Psoas muscle (tissue), 8 donors: ENCODE measurements around the gene TENM4. TPM values are rescaled to one million over a fixed set of nuclear protein-coding genes. Genes with fewer than 3 reads are reported as not detected.

Experiments used
- ATAC-seq, 4 donors: fragments of 200-7000 bp; cut with Tn5 transposase; one replicate each; pipeline ENCODE4 v1.9.1; 2020; ENCODE audit warnings: moderate library complexity in 3 of 4, mild to moderate bottlenecking in 2 of 4
- DNase-seq, 2 donors: peaks; one replicate each; pipeline ENCODE4 v3.0.0-alpha.2; 2020
- H3K27ac ChIP-seq: fragments of 200-600 bp; one replicate; pipeline ENCODE4 v1.8.0; 2022
- H3K27me3 ChIP-seq, 3 donors: fragments of 200-600 bp in 1 of 3; one replicate each; pipeline versions ENCODE4 v1.6.1 to v1.8.0; 2013 to 2022; ENCODE audit warnings: low read length in 2 of 3, mild to moderate bottlenecking in 2 of 3, moderate library complexity in 1 of 3; ENCODE audit not compliant: insufficient read depth in 3 of 3
- H3K36me3 ChIP-seq, 2 donors: fragments of 200-600 bp in 1 of 2; one replicate each; pipeline versions ENCODE4 v1.6.1 to v1.8.0; 2013 to 2022; ENCODE audit warnings: low read depth in 1 of 2, mild to moderate bottlenecking in 1 of 2, moderate library complexity in 1 of 2; ENCODE audit not compliant: insufficient read depth in 1 of 2
- H3K4me1 ChIP-seq: fragments of 200-600 bp; one replicate; pipeline ENCODE4 v1.8.0; 2022
- H3K4me3 ChIP-seq: fragments of 200-600 bp; one replicate; pipeline ENCODE4 v1.8.0; 2022; ENCODE audit warnings: mild to moderate bottlenecking
- H3K9me3 ChIP-seq: fragments of 200-600 bp; one replicate; pipeline ENCODE4 v1.8.0; 2022
- CTCF ChIP-seq: fragments of 200-600 bp; IDR thresholded peaks from one replicate; pipeline ENCODE4 v1.8.0; 2022; ENCODE audit warnings: antibody characterized with exemption
- WGBS, 3 donors: extraction: QIAGEN DNeasy Blood & Tissue Kit; methylation state at CpG; one replicate each; pipeline versions ENCODE4 v1.1.6 to v1.1.7; 2013; 5-methylcytosine and 5-hydroxymethylcytosine counted together
- intact Hi-C, 2 donors: fragments of 100-400 bp; cut with DNase I; formaldehyde crosslinking; loops; one replicate each; pipeline versions ENCODE4 v1.11.0 to v1.14.2; 2022
- polyA plus RNA-seq, 3 donors: library from polyadenylated mRNA; stranded (reverse); fragments of 200-250 nt; gene quantifications; one replicate each; pipeline ENCODE4 v1.2.3, GENCODE V29; 2013
- total RNA-seq, 4 donors: library from RNA; stranded (reverse); fragmentation: NEBNext Ultra II Directional in 2 of 4; extraction: Animal tissue kit (Norgen Biotek cat#: 25700) in 2 of 4; gene quantifications; one replicate each; pipeline versions ENCODE4 v1.2.1 to v1.2.4, GENCODE V29; 2021 to 2023
- donor health status: healthy with polysubstance abuse.
- donor health status: DM: no; HTN: no; CAD: no; lungs with moderate emphysema.
- donor health status: Bipolar disorder and iron deficiency.
- donor health status: healthy.
- donor health status: DM: yes; HTN: yes; CAD: no.
- donor health status: DM: no; HTN: no; CAD: no.
- donor health status: DM: no; HTN: no; CAD: no.
- donor health status: DM: yes; HTN: yes; CAD: no.

Gene TENM4
- total and polyA plus RNA-seq, 7 donors, result 0.05 to 1.7 (median 0.48) TPM

GRCh38 chr11:78940500-78941225, 500.2 kb downstream of the TENM4 start:
- ATAC-seq (peak in 3 of 4 donors; percentile 13 to 51 (median 23)), DNase-seq (no peak)
- Histone ChIP-seq H3K27ac (no peak overlapping the region), H3K4me1 (no peaks in the 10 kb centered on the region), H3K36me3 (no peaks in the 10 kb centered on the region), H3K27me3 (no peaks in the 10 kb centered on the region), H3K4me3 (no peak overlapping the region), H3K9me3 (no peaks in the 10 kb centered on the region)
- TF ChIP-seq CTCF, result no peak
- intact Hi-C loops, result no loop called here
- WGBS, 3 donors, result 33 to 44% (median 41%) methylated on average over 6 of the region's 6 CpGs

GRCh38 chr11:78938971-78939370, 501.9 kb downstream of the TENM4 start:
- Histone ChIP-seq H3K4me3 (no peak overlapping the region), H3K36me3 (no peaks in the 10 kb centered on the region), H3K4me1 (no peaks in the 10 kb centered on the region), H3K9me3 (no peaks in the 10 kb centered on the region), H3K27ac (no peak overlapping the region), H3K27me3 (no peaks in the 10 kb centered on the region)
- TF ChIP-seq CTCF, result no peak
- 72 to 76% (median 75%) methylated on average over 7 of the region's 7 CpGs for WGBS, 3 donors
- no peak for DNase-seq
- intact Hi-C loops, result no loop called here
- no peak for ATAC-seq

GRCh38 chr11:78938036-78938435, 502.8 kb downstream of the TENM4 start:
- no peaks in the 10 kb centered on the region for H3K36me3 ChIP-seq
- intact Hi-C loops, result no loop called here
- H3K27ac ChIP-seq, result no peak overlapping the region
- no peak for ATAC-seq
- H3K4me1 ChIP-seq, result no peaks in the 10 kb centered on the region
- 86 to 95% (median 94%) methylated on average over 1 of the region's 1 CpG for whole genome bisulfite sequencing, 3 donors
- H3K27me3 ChIP-seq, result no peaks in the 10 kb centered on the region
- no peak for TF ChIP-seq CTCF
- DNase-seq, result no peak
- H3K9me3 ChIP-seq, result no peaks in the 10 kb centered on the region
- no peak overlapping the region for H3K4me3 ChIP-seq

- Histone ChIP-seq H3K4me1 (no peaks in the 10 kb centered on the region), H3K36me3 (no peaks in the 10 kb centered on the region), H3K27me3 (no peaks in the 10 kb centered on the region), H3K27ac (no peak overlapping the region), H3K4me3 (no peak overlapping the region), H3K9me3 (no peaks in the 10 kb centered on the region)
- intact Hi-C loops, result no loop called here
- DNase-seq (no peak), ATAC-seq (no peak)
- WGBS, 3 donors, result 76 to 80% (median 78%) methylated on average over 4 of the region's 4 CpGs
- TF ChIP-seq CTCF, result no peak
Measured at GRCh38 chr11:78935398-78936068, 505.3 kb downstream of the TENM4 start.
